Panc1 (cell line): ENCODE measurements around the gene USP12. TPM values are rescaled to one million over a fixed set of nuclear protein-coding genes. Genes with fewer than 3 reads are reported as not detected.
A peak's percentile ranks its signal among the peaks of the same experiment; 100 is the strongest.

ENCODE experiments used
- ATAC-seq: fragments of 200-7000 bp; cut with Tn5 transposase; 2 replicates; pipeline ENCODE4 v1.9.1; 2020; ENCODE audit warnings: mild to moderate bottlenecking, moderate library complexity
- BruUV-seq: library from RNA; stranded (reverse); fragments of 400-500 nt; replicated peaks from 2 replicates; lab custom pipeline; 2021; lab: Mats Ljungman, UMichigan
- CTCF ChIA-PET: fragments of 300-600 bp; sonication (Branson Sonifier 250); formaldehyde crosslinking; loops from one replicate; lab custom pipeline; 2022; ENCODE audit warnings: antibody characterized with exemption; lab: Charles Lee
- POLR2A ChIA-PET: fragments of 300-600 bp; sonication (Branson Sonifier 250); formaldehyde crosslinking; loops from one replicate; lab custom pipeline; 2022; ENCODE audit warnings: antibody characterized with exemption; lab: Charles Lee
- DNase-seq: peaks from one replicate; pipeline ENCODE4 v3.0.0-alpha.2; 2010; ENCODE audit warnings: low read depth, low spot score
- H3K27ac ChIP-seq: 2 replicates; pipeline ENCODE4 v1.5.1; 2011; ENCODE audit warnings: mild to moderate bottlenecking, low read length, inconsistent platforms
- H3K27me3 ChIP-seq: fragments of 200-500 bp; sonication (Bioruptor generic); 2 replicates; pipeline ENCODE4 v1.6.0; 2014; ENCODE audit warnings: low read length, inconsistent platforms; ENCODE audit not compliant: control insufficient read depth, insufficient read depth
- H3K36me3 ChIP-seq: fragments of 200-500 bp; sonication (Bioruptor generic); 2 replicates; pipeline ENCODE4 v1.5.1; 2014; ENCODE audit warnings: inconsistent platforms, mild to moderate bottlenecking, low read length, moderate library complexity; ENCODE audit not compliant: control insufficient read depth, insufficient read depth
- H3K4me1 ChIP-seq: 2 replicates; pipeline ENCODE4 v1.5.1; 2011; ENCODE audit warnings: inconsistent platforms, mild to moderate bottlenecking, low read length, moderate library complexity; ENCODE audit not compliant: control insufficient read depth, insufficient read depth
- H3K4me3 ChIP-seq, 2 experiments: 2 replicates each; pipeline ENCODE4 v1.5.1; 2011 to 2012; ENCODE audit warnings: low read depth in 2 of 2, low read length in 2 of 2, mild to moderate bottlenecking in 2 of 2, inconsistent platforms in 1 of 2, moderate library complexity in 1 of 2
- H3K9me3 ChIP-seq: fragments of 200-500 bp; sonication (Bioruptor generic); 2 replicates; pipeline ENCODE4 v1.5.1; 2014; ENCODE audit warnings: low read depth, mild to moderate bottlenecking, inconsistent platforms, low read length, moderate library complexity; ENCODE audit not compliant: control insufficient read depth, insufficient read depth
- CTCF ChIP-seq: fragments of 450-650 bp; IDR thresholded peaks from 2 replicates; pipeline ENCODE4 v1.5.1; 2017; ENCODE audit warnings: mild to moderate bottlenecking
- POLR2AphosphoS5 ChIP-seq: IDR thresholded peaks from 2 replicates; pipeline ENCODE4 v1.6.1; 2012; ENCODE audit warnings: mild to moderate bottlenecking, low read depth, low read length, moderate library complexity
- REST ChIP-seq, 2 experiments: IDR thresholded peaks; 2 replicates each; pipeline ENCODE4 v1.6.1; 2011 to 2012; ENCODE audit warnings: low read depth in 2 of 2, control low read depth in 1 of 2, low read length in 1 of 2, mild to moderate bottlenecking in 1 of 2, moderate library complexity in 1 of 2; ENCODE audit not compliant: insufficient read depth in 1 of 2
- SIN3A ChIP-seq: IDR thresholded peaks from 2 replicates; pipeline ENCODE4 v1.6.1; 2012; ENCODE audit warnings: low read depth, mild to moderate bottlenecking, low read length, moderate library complexity, borderline replicate concordance; ENCODE audit not compliant: insufficient read depth
- TCF7L2 ChIP-seq: IDR thresholded peaks from 2 replicates; pipeline ENCODE4 v1.6.1; 2011; ENCODE audit warnings: mild to moderate bottlenecking, low read depth, low read length, inconsistent platforms
- in situ Hi-C: cut with HindIII; loops from 2 replicates; pipeline ENCODE4 v1.10.0; 2016; ENCODE audit warnings: low sequenced_read_pairs, low pct_unique_long_range_greater_than_20kb
- intact Hi-C: fragments of 100-400 bp; cut with micrococcal nuclease; formaldehyde crosslinking; loops from one replicate; pipeline ENCODE4 v1.10.0; 2022; ENCODE audit not compliant: unreplicated experiment
- total RNA-seq: library from RNA; stranded (reverse); gene quantifications from one replicate; pipeline ENCODE4 v1.2.1, GENCODE V29; 2021; ENCODE audit not compliant: unreplicated experiment

Gene USP12
- total RNA-seq, 1 experiment from 2014 or later, result 82.0 TPM

DNA sequence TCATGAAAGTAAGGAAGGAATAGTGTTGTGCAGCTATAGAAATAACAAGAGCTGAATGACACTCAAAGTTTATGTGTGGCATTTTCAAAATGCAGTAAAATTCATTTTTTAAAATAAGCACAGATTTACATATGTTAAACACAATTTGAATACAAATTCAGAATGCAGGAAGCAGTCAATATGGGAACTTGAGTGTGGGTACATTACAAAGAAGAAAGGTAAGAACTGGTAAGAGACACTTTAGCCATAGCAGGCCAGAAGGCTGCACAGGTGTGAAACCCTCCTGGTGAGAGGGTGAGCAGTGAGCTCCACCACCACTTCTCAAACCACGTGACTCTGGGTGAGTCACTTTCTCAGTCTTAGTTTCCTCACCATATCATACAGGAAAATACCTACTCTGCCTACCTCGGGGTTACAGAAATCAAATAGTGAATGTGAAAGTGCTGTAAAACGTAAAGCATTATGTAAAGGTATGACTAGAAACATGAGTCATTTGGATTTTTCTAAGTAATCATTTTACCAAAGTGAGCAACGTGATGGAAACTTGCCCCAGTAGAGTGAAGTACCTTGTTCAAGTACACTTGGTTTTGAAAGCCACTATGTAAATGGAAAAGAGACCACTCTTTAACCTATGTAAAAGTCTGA is 40.5 kb downstream of the USP12 start:
- no peak for TF ChIP-seq REST (IDR thresholded peaks at IDR 0.05; ENCODE audit: insufficient read depth in 1 of 2, low read depth in 2 of 2, low read length in 1 of 2)
- no peak for TF ChIP-seq TCF7L2
- TF ChIP-seq CTCF, result no peak
- TF ChIP-seq POLR2AphosphoS5, result no peak
- TF ChIP-seq SIN3A, result no peak
- Histone ChIP-seq H3K9me3 (no peaks in the 10 kb centered on the region), H3K4me3 (no peak overlapping the region), H3K27ac (peak overlapping the region; percentile 86), H3K4me1 (peaks cover 93% of the 10 kb centered on the region), H3K36me3 (no peaks in the 10 kb centered on the region), H3K27me3 (no peaks in the 10 kb centered on the region)
- peak; percentile 66 for ATAC-seq
- in situ Hi-C loops (no loop called here), intact Hi-C loops (loop anchor here (5.0 kb wide), 1 partner anchor 36 kb away; no protein-coding TSS in a partner anchor)
- POLR2A ChIA-PET, result interaction anchor here (1.2 kb wide), 1 partner anchor 38 kb away, joined by 3 read pairs; no protein-coding TSS in a partner anchor
- CTCF ChIA-PET, result no interaction called here
- BruUV-seq, result no TSS peak
- DNase-seq, result peak; percentile 64

- peaks cover 93% of the 10 kb centered on the region for H3K4me1 ChIP-seq
- no TSS peak for BruUV-seq
Observed at GRCh38 chr13:27130223-27130978, 41.2 kb downstream of the USP12 start.

More at GRCh38 chr13:27130223-27130978, 41.2 kb downstream of the USP12 start:
- H3K27me3 ChIP-seq, result no peaks in the 10 kb centered on the region
- H3K27ac ChIP-seq, result peak overlapping the region; percentile 86
- ChIA-PET POLR2A (no interaction called here), CTCF (no interaction called here)
- no peak for DNase-seq
- H3K9me3 ChIP-seq, result no peaks in the 10 kb centered on the region
- no peak for ATAC-seq
- H3K4me3 ChIP-seq, result no peak overlapping the region
- intact Hi-C loops, result loop anchor here (5.0 kb wide), 1 partner anchor 37 kb away; no protein-coding TSS in a partner anchor
- in situ Hi-C loops, result no loop called here
- no peak for TF ChIP-seq POLR2AphosphoS5
- H3K36me3 ChIP-seq, result no peaks in the 10 kb centered on the region
